ENCODE data around the gene FAM151B.
"Not testable (repeated sequence)": the region's sequence is repeated elsewhere in the genome, so short reads cannot be mapped to it uniquely, and the experiment has no call there.

The FAM151B gene, protein sequence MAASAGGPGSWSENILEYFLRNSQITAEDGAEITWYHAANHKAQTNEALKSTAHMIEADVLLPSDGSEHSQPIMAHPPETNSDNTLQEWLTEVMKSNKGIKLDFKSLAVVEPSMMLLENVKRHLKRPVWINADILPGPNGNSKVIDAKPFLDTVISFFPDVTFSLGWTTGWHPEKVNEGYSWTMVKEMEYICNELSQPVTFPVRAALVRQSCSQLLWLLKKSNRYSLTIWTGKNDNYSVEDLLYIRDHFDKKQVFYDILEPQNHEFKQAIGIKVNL

GRCh38 chr5:80487829-80488721 is at the start of gene FAM151B:
Gene FAM151B (plus strand): TSS chr5:80488100. CDS start chr5:80488124, 24 bp downstream.
- no peak for FAIRE-seq

DNA sequence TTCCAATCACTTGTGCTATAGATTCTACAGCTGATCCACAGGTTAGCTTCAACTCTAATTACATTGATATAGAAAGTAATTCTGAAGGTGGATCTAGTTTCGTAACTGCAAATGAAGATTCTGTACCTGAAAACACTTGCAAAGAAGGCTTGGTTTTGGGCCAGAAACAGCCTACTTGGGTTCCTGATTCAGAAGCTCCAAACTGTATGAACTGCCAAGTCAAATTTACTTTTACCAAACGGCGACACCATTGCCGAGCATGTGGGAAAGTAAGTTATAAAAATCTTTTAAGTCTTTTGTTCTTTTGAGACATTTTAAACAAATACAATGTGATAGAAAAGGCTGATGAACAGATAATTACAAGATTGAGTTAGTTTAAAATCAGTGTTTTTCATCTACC is 49.2 kb upstream of the FAM151B start:
- FAIRE-seq, result no peak

- no peak for FAIRE-seq
Observed at GRCh38 chr5:80439213-80439612, 48.7 kb upstream of the FAM151B start.

- no peak for FAIRE-seq
Observed at GRCh38 chr5:80442742-80443141, 45.2 kb upstream of the FAM151B start.

GRCh38 chr5:80453366-80453765 is 34.5 kb upstream of the FAM151B start:
- FAIRE-seq, result no peak

DNA sequence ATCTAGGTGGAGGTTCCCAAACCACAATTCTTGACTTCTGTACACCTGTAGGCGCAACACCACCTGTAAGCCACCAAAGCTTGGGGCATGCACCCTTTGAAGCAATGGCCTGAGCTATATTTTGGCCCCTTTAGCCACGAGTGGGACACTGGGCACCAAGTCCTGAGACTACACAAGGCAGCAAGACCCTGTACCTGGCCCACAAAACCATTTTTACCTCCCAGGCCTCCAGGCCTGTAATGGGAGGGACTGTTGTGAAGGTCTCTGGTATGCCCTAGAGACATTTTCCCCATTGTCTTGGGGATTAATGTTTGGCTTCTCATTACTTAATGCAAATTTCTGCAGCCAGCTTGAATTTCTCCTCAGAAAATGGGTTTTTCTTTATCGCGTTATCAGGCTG is 24.6 kb upstream of the FAM151B start:
- no peak for FAIRE-seq

GRCh38 chr5:80466669-80467485 is 21.0 kb upstream of the FAM151B start:
- no peak for FAIRE-seq

DNA sequence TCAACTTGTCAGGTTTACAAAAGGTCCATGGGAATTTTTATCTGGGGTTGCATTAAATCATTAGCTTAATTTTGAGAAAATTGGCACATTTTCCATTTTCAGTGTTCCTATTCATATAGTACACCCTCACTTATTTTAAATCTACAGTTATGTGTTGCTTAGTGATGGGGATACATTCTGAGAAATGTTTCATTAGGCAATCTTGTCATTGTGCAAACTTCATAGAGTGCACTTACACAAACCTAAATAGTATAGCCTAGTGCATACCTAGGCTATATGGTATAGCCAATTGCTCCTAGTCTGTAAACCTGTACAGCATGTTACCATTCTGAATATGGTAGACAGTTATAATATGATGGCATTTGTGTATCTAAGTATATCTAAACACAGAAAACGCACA is 19.8 kb upstream of the FAM151B start:
- FAIRE-seq, result no peak

DNA sequence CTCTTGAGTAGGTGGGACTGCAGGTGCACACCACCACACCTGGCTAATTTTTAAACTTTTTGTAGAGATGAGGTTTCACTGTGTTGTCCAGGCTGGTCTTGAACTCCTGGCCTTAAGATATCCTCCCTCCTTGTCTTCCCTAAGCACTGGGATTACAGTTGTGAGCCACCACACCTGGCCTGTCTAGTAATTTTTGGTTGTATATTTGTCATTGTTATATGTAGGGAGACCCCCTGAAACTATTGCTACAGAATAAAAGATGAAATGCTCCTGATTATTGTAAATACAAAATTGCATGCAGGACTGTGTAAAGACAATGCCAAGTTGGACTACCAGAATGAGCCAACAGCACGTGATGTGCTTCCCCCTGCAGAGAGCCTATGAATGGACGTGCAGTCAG is 17.3 kb upstream of the FAM151B start:
- FAIRE-seq, result not testable (repeated sequence)

- FAIRE-seq, result no peak
Observed at GRCh38 chr5:80474929-80475328, 13.0 kb upstream of the FAM151B start.

DNA sequence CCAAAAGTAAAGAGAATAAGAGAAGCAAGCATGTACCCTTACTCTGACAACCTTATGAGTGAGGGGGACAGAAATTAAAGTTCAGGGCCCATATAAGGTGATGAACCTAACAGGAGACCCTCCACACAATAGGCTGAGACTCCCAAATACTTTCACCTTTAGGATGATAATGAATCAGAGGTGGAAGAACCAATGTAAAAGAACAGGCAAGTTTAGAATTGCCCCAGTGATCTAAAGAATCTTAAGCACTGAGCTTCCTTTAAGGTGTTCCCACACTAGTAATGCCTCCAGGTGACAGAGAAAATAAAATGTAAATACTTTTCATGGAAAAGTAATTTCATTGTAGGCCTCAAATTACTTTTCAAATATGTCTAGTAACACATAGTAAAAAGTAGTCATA is 8.2 kb upstream of the FAM151B start:
- FAIRE-seq, result no peak

DNA sequence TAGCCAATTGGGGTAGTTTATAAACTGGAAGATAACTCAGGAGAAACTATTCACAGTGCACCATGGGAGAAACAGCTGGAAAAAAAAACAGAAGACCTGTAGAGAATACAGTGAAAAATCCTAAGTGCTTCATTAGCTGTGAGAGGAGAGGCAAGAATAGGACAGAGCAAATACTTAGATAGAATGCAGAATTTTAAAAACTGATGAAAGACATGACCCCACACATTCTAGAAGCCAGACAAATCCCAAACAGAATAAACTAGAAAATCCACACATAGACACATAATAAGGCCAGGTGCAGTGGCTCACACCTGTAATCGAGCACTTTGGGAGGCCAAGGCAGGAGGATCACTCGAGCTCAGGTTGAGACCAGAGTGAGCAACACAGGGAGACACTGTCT is 7.5 kb upstream of the FAM151B start:
- FAIRE-seq, result no peak

DNA sequence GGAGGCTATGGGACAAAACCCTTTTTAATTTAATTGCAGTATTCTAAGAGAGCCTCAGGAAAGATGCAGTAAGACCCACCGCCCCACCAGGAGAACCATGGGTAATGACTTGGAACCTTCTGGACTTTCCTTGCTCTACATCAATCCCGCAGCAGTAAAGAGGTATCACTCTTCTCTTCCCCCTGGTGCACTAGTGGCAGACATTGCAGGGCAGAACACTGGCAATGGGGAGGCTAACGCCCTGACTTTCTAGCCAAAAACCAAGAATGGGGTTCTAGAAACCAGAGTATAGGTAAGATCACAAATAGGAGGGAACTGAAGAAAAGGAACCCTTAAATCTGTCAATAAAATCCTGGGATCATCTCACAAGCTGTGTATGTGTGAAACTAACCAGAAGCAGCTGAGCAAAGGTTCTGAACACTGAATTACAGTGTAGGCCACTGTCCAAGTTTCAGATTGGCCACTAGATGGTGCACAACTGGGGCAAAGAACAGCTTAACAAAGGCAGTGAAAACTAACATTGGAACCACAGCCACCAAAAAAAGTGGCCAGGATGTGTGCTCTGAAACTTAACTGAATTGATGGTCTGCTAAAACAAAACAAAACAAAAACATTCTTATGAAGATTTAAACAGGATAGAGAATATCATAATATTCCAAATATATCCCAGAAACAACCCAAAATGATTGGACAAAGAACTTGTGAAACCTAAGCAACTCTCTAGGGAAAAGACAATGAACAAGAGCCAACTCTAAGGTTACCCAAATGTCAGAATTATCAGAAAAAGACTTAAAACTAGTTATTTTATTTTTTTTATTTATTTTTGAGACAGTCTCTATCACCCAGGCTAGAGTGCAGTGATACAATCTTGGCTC is 6.6 kb upstream of the FAM151B start:
- FAIRE-seq, result no peak

DNA sequence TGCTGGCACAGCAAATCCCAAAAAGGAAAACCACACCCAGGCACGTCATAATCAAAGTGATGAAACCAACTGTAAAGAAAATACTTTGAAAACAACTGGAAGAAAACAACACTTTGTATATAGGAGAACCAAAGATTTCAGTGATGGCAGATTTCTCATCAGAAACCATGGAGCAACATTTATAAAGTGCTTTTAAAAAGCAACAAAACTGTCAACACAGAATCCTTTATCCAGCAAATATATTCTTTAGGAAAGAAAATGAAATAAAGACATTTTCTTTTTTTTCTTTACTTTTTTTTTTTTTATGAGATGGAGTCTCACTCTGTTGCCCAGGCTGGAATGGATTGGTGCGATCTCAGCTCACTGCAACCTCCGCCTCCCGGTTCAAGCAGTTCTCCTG is 5.3 kb upstream of the FAM151B start:
- no peak for FAIRE-seq

DNA sequence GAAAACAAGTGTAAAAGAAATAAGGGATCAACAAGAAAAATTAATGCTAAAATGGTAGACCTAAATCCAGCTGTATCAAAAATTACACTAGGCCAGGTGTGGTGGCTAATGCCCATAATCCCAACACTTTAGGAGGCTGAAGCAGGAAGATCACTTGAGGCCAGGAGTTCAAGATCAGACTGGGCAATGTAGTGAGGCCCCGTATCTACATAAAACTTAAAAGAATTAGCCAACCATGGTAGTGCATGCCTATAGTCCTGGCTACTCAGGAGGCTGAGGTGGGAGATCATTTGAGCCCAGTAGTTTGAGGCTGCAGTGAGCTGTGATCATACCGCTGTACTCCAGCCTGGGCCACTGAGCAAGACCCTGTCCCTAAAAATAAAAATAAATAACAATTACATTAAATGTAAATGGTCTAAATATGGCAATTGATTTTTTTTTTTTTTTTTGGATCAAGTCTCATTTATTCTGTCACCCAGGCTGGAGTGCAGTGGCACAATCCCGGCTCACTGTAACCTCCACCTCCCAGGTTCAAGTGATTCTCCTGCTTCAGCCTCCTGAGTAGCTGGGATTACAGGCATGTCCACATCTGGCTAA is 4.2 kb upstream of the FAM151B start:
- no peak for FAIRE-seq

DNA sequence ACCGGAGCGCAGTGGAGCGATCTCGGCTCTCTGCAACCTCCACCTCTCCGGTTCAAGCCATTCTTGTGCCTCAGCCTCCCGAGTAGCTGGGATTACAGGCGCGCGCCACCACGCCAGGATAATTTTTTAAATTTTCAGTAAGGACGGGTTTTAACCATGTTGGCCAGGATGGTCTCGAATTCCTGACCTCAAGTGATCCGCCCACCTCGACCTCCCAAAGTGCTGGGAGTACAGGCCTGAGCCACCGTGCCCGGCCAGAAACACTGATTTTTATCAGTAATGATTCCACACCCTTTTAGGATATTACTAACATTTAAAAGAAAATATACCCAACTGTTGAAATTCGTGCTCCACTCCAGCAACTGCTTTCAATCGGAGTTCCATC is 464 bp upstream of the FAM151B start:
- no peak for FAIRE-seq

DNA sequence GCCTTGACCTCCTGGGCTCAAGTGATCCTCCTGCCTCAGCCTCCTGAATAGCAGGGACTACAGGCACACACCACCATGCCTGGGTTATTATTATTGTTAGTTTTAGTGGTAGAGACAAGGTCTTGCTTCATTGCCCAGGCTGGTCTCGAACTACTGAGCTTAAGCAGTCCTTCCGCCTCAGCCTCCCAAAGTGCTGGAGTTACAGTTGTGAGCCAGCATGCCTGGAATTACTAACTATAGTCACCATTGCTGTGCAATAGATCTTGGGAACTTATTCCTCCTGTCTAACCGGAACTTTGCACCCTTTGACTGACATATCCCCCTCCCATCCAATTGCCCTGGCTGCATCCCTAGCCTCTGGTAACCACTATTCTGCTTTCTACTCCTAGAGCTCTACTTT is 3.4 kb downstream of the FAM151B start:
- FAIRE-seq, result no peak

GRCh38 chr5:80492741-80493140 is 4.8 kb downstream of the FAM151B start:
- FAIRE-seq, result no peak

- FAIRE-seq, result not testable (repeated sequence)
Observed at GRCh38 chr5:80493443-80493842, 5.5 kb downstream of the FAM151B start.

DNA sequence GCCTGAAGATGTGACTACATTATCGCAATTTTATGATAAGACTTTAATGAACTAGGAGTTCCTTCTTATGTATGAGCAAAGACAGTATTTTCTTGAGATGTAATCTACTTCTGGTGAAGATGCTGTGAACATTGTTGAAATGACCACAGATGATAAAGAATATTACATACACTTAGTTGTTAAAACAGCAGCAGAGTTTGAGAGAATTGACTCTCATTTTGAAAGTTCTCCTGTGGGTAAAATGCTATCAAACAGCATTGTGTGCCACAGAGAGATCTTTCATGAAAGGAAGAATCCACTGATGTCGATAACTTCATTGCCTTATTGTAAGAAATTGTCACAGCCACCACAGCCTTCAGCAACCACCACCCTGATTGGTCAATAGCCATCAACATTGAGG is 8.0 kb downstream of the FAM151B start:
- FAIRE-seq, result no peak

- peak; percentile 30 for FAIRE-seq
Observed at GRCh38 chr5:80502800-80503199, 14.9 kb downstream of the FAM151B start.

GRCh38 chr5:80503641-80504040 is 15.7 kb downstream of the FAM151B start:
- FAIRE-seq, result no peak

Measured in islet of Langerhans (tissue), 1 donor.